ENCODE results near the gene POLA2. TPM values are rescaled to one million over a fixed set of nuclear protein-coding genes. Genes with fewer than 3 reads are reported as not detected.
"Not testable (repeated sequence)": the region's sequence is repeated elsewhere in the genome, so short reads cannot be mapped to it uniquely, and the experiment has no call there.

Gene POLA2
- total and polyA plus RNA-seq, 4 donors = 7.2 to 16.2 (median 9.4) TPM

DNA sequence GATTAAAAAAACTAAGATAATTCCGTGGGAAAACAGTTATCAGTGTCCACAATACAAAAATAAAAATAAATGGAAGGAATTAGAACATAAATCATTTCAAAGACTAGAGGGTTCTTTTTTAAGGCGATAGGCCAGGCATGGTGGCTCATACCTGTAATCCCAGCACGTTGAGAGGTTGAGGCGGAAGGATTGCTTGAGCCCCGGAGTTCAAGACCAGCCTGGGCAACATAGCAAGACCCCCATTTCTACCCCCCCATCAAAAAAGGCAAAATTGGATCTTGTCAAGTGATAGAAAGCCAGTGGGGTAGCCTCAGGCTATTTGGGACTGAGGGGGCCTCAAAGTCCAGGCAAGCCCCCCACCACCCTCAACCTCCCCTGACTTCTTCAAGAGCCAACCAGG is 20.6 kb upstream of the POLA2 start:
- Histone ChIP-seq H3K9me3 (ENCODE audit: control insufficient read depth, insufficient read depth, low read length) (no peaks in the 10 kb centered on the region), H3K4me3 (ENCODE audit: low read depth, low read length) (no peak overlapping the region), H3K27ac (ENCODE audit: low read depth, low read length) (no peak overlapping the region), H3K27me3 (ENCODE audit: control insufficient read depth, insufficient read depth, low read length) (no peaks in the 10 kb centered on the region), H3K36me3 (ENCODE audit: control insufficient read depth, insufficient read depth, low read length) (peaks cover 4% of the 10 kb centered on the region), H3K4me1 (ENCODE audit: control insufficient read depth, insufficient read depth, low read length) (no peaks in the 10 kb centered on the region)
- DNase-seq (ENCODE audit: low read depth in 4 of 6, low spot score in 6 of 6) = no peak
- no CpG with 5 or more reads among the region's 5 CpGs for WGBS (ENCODE audit: insufficient coverage)

- H3K4me3 ChIP-seq (ENCODE audit: low read depth, low read length) = no peak overlapping the region
- no peak for DNase-seq (ENCODE audit: low read depth in 4 of 6, low spot score in 6 of 6)
- H3K4me1 ChIP-seq (ENCODE audit: control insufficient read depth, insufficient read depth, low read length) = no peaks in the 10 kb centered on the region
- no peak overlapping the region for H3K27ac ChIP-seq (ENCODE audit: low read depth, low read length)
- no peaks in the 10 kb centered on the region for H3K36me3 ChIP-seq (ENCODE audit: control insufficient read depth, insufficient read depth, low read length)
- no peaks in the 10 kb centered on the region for H3K27me3 ChIP-seq (ENCODE audit: control insufficient read depth, insufficient read depth, low read length)
- no peaks in the 10 kb centered on the region for H3K9me3 ChIP-seq (ENCODE audit: control insufficient read depth, insufficient read depth, low read length)
Measured at GRCh38 chr11:65241692-65242091, 20.1 kb upstream of the POLA2 start.

DNA sequence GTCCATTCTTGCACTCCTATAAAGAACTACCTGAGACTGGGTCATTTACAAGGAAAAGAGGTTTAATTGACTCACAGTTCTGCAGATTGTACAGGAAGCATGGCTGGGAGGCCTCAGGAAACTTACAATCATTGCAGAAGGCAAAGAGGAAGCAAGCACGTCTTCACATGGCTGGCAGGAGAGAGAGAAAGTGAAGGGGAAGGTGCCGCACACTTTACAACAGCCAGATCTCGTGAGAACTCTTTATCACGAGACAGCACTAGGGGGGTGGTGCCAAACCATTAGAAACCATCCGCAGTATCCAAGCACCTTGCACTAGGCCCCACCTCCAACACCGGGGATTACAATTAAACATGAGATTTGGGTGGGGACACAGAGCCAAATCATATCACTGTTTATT is 19.4 kb upstream of the POLA2 start:
- WGBS (ENCODE audit: insufficient coverage) = 85% methylated on average over 3 of the region's 6 CpGs
- no peaks in the 10 kb centered on the region for H3K36me3 ChIP-seq (ENCODE audit: control insufficient read depth, insufficient read depth, low read length)
- no peaks in the 10 kb centered on the region for H3K4me1 ChIP-seq (ENCODE audit: control insufficient read depth, insufficient read depth, low read length)
- DNase-seq (ENCODE audit: low read depth in 4 of 6, low spot score in 6 of 6) = no peak
- no peak overlapping the region for H3K4me3 ChIP-seq (ENCODE audit: low read depth, low read length)
- no peaks in the 10 kb centered on the region for H3K9me3 ChIP-seq (ENCODE audit: control insufficient read depth, insufficient read depth, low read length)
- H3K27me3 ChIP-seq (ENCODE audit: control insufficient read depth, insufficient read depth, low read length) = no peaks in the 10 kb centered on the region
- H3K27ac ChIP-seq (ENCODE audit: low read depth, low read length) = no peak overlapping the region

GRCh38 chr11:65243797-65244196 is 18.0 kb upstream of the POLA2 start:
- H3K4me1 ChIP-seq (ENCODE audit: control insufficient read depth, insufficient read depth, low read length) = no peaks in the 10 kb centered on the region
- 62% methylated on average over 2 of the region's 4 CpGs for WGBS (ENCODE audit: insufficient coverage)
- H3K9me3 ChIP-seq (ENCODE audit: control insufficient read depth, insufficient read depth, low read length) = no peaks in the 10 kb centered on the region

DNA sequence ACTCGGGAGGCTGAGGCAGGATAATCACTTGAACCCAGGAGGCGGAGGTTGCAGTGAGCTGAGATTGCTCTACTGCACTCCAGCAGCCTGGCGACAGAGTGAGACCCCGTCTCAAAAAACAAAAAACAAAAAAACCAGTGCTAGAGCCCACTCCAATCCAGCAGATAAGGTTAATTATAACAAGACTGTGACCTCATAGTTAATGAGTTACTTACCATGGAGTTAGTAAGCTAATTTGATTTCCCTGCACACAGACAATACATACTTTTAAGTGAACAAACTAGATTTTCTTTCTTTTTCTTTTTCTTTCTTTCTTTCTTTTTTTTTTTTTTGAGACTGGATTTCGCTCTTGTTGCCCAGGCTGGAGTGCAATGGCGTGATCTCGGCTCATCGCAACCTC is 16.7 kb upstream of the POLA2 start:
- WGBS (ENCODE audit: insufficient coverage) = 96% methylated on average over 2 of the region's 8 CpGs
- not testable (repeated sequence) for H3K9me3 ChIP-seq (ENCODE audit: control insufficient read depth, insufficient read depth, low read length); H3K4me1 ChIP-seq (ENCODE audit: control insufficient read depth, insufficient read depth, low read length); H3K27ac ChIP-seq (ENCODE audit: low read depth, low read length); H3K36me3 ChIP-seq (ENCODE audit: control insufficient read depth, insufficient read depth, low read length); H3K27me3 ChIP-seq (ENCODE audit: control insufficient read depth, insufficient read depth, low read length); H3K4me3 ChIP-seq (ENCODE audit: low read depth, low read length); DNase-seq (ENCODE audit: low read depth in 4 of 6, low spot score in 6 of 6)

More at GRCh38 chr11:65243797-65244196, 18.0 kb upstream of the POLA2 start:
- Histone ChIP-seq H3K36me3 (ENCODE audit: control insufficient read depth, insufficient read depth, low read length) (no peaks in the 10 kb centered on the region), H3K4me3 (ENCODE audit: low read depth, low read length) (no peak overlapping the region), H3K27me3 (ENCODE audit: control insufficient read depth, insufficient read depth, low read length) (no peaks in the 10 kb centered on the region), H3K27ac (ENCODE audit: low read depth, low read length) (no peak overlapping the region)
- DNase-seq (ENCODE audit: low read depth in 4 of 6, low spot score in 6 of 6) = no peak

GRCh38 chr11:65246506-65246905 is 15.3 kb upstream of the POLA2 start:
- 79% methylated on average over 2 of the region's 5 CpGs for WGBS (ENCODE audit: insufficient coverage)
- Histone ChIP-seq H3K27me3 (ENCODE audit: control insufficient read depth, insufficient read depth, low read length) (no peaks in the 10 kb centered on the region), H3K4me1 (ENCODE audit: control insufficient read depth, insufficient read depth, low read length) (no peaks in the 10 kb centered on the region), H3K36me3 (ENCODE audit: control insufficient read depth, insufficient read depth, low read length) (no peaks in the 10 kb centered on the region), H3K4me3 (ENCODE audit: low read depth, low read length) (no peak overlapping the region), H3K27ac (ENCODE audit: low read depth, low read length) (no peak overlapping the region), H3K9me3 (ENCODE audit: control insufficient read depth, insufficient read depth, low read length) (no peaks in the 10 kb centered on the region)
- no peak for DNase-seq (ENCODE audit: low read depth in 4 of 6, low spot score in 6 of 6)

- H3K4me1 ChIP-seq (ENCODE audit: control insufficient read depth, insufficient read depth, low read length); H3K27ac ChIP-seq (ENCODE audit: low read depth, low read length); DNase-seq (ENCODE audit: low read depth in 4 of 6, low spot score in 6 of 6); H3K9me3 ChIP-seq (ENCODE audit: control insufficient read depth, insufficient read depth, low read length); H3K36me3 ChIP-seq (ENCODE audit: control insufficient read depth, insufficient read depth, low read length); H3K27me3 ChIP-seq (ENCODE audit: control insufficient read depth, insufficient read depth, low read length); H3K4me3 ChIP-seq (ENCODE audit: low read depth, low read length): not testable (repeated sequence)
- WGBS (ENCODE audit: insufficient coverage) = 85% methylated on average over 3 of the region's 9 CpGs
Measured at GRCh38 chr11:65248184-65248710, 13.5 kb upstream of the POLA2 start.

- no peak for DNase-seq (ENCODE audit: low read depth in 4 of 6, low spot score in 6 of 6)
- Histone ChIP-seq H3K27me3 (ENCODE audit: control insufficient read depth, insufficient read depth, low read length) (no peaks in the 10 kb centered on the region), H3K36me3 (ENCODE audit: control insufficient read depth, insufficient read depth, low read length) (no peaks in the 10 kb centered on the region), H3K27ac (ENCODE audit: low read depth, low read length) (no peak overlapping the region), H3K4me3 (ENCODE audit: low read depth, low read length) (no peak overlapping the region), H3K4me1 (ENCODE audit: control insufficient read depth, insufficient read depth, low read length) (no peaks in the 10 kb centered on the region), H3K9me3 (ENCODE audit: control insufficient read depth, insufficient read depth, low read length) (no peaks in the 10 kb centered on the region)
- WGBS (ENCODE audit: insufficient coverage) = 84% methylated on average over 6 of the region's 9 CpGs
Measured at GRCh38 chr11:65251476-65251875, 10.3 kb upstream of the POLA2 start.

- Histone ChIP-seq H3K36me3 (ENCODE audit: control insufficient read depth, insufficient read depth, low read length) (no peaks in the 10 kb centered on the region), H3K4me1 (ENCODE audit: control insufficient read depth, insufficient read depth, low read length) (no peaks in the 10 kb centered on the region), H3K4me3 (ENCODE audit: low read depth, low read length) (no peak overlapping the region), H3K27ac (ENCODE audit: low read depth, low read length) (no peak overlapping the region), H3K27me3 (ENCODE audit: control insufficient read depth, insufficient read depth, low read length) (no peaks in the 10 kb centered on the region), H3K9me3 (ENCODE audit: control insufficient read depth, insufficient read depth, low read length) (no peaks in the 10 kb centered on the region)
- no peak for DNase-seq (ENCODE audit: low read depth in 4 of 6, low spot score in 6 of 6)
- WGBS (ENCODE audit: insufficient coverage) = 98% methylated on average over 6 of the region's 6 CpGs
Measured at GRCh38 chr11:65254724-65255123, 7.0 kb upstream of the POLA2 start.

DNA sequence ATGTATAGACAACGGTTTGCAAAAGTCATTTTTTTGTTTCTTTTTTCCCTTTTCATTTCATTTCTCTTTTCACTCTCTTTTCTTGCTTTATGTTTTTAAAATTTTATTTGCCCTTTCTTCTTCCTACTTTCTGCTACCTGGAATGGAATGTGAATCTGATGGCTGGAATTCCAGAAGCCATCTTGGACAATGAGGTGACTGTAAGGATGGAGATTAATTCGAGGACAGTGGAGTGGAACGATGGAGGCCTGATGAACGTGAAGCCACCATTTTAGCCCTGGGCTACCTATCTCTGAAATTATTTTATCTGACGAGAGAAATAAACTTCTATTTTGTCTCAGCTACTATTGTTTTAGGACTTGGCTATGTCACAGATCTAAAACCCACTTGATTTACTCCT is 2.8 kb upstream of the POLA2 start:
- no peak overlapping the region for H3K4me3 ChIP-seq (ENCODE audit: low read depth, low read length)
- no peak overlapping the region for H3K27ac ChIP-seq (ENCODE audit: low read depth, low read length)
- H3K4me1 ChIP-seq (ENCODE audit: control insufficient read depth, insufficient read depth, low read length) = peaks cover 14% of the 10 kb centered on the region
- DNase-seq (ENCODE audit: low read depth in 4 of 6, low spot score in 6 of 6) = no peak
- WGBS (ENCODE audit: insufficient coverage) = no CpG with 5 or more reads among the region's 5 CpGs
- no peaks in the 10 kb centered on the region for H3K27me3 ChIP-seq (ENCODE audit: control insufficient read depth, insufficient read depth, low read length)
- no peaks in the 10 kb centered on the region for H3K36me3 ChIP-seq (ENCODE audit: control insufficient read depth, insufficient read depth, low read length)
- no peaks in the 10 kb centered on the region for H3K9me3 ChIP-seq (ENCODE audit: control insufficient read depth, insufficient read depth, low read length)

All from spinal cord (tissue), 10 donors.